LNCaP clone FGC (cell line): ENCODE results near the gene BTBD9.

Source experiments
- DNase-seq: peaks from one replicate; pipeline ENCODE4 v3.0.0-alpha.2; 2011; ENCODE audit warnings: low read depth
- H3K4me3 ChIP-seq: 2 replicates; pipeline ENCODE4 v1.5.1; 2011; ENCODE audit warnings: mild to moderate bottlenecking, low read depth, low read length, control low read depth
- CTCF ChIP-seq: IDR thresholded peaks from 2 replicates; pipeline ENCODE4 v1.5.1; 2012; ENCODE audit warnings: mild to moderate bottlenecking; ENCODE audit not compliant: control insufficient read depth, insufficient read depth; ENCODE audit errors: extremely low read depth

Gene BTBD9

GRCh38 chr6:38198219-38198618, 441.5 kb downstream of the BTBD9 start:
- no peak for DNase-seq
- TF ChIP-seq CTCF: no peak
- H3K4me3 ChIP-seq: no peak overlapping the region

- no peak for DNase-seq
- TF ChIP-seq CTCF: no peak
- no peak overlapping the region for H3K4me3 ChIP-seq
Measured at GRCh38 chr6:38195113-38195635, 444.6 kb downstream of the BTBD9 start.

- DNase-seq: no peak
- TF ChIP-seq CTCF: no peak
- no peak overlapping the region for H3K4me3 ChIP-seq
Measured at GRCh38 chr6:38194589-38194988, 445.1 kb downstream of the BTBD9 start.

GRCh38 chr6:38194282-38194572, 445.5 kb downstream of the BTBD9 start:
- DNase-seq: no peak
- H3K4me3 ChIP-seq: no peak overlapping the region
- no peak for TF ChIP-seq CTCF

- TF ChIP-seq CTCF: no peak
- H3K4me3 ChIP-seq: no peak overlapping the region
- no peak for DNase-seq
Measured at GRCh38 chr6:38193481-38194281, 446.0 kb downstream of the BTBD9 start.

- no peak for TF ChIP-seq CTCF
- no peak for DNase-seq
- H3K4me3 ChIP-seq: no peak overlapping the region
Measured at GRCh38 chr6:38193051-38193450, 446.7 kb downstream of the BTBD9 start.

GRCh38 chr6:38192487-38192886, 447.2 kb downstream of the BTBD9 start:
- H3K4me3 ChIP-seq: no peak overlapping the region
- TF ChIP-seq CTCF: no peak
- no peak for DNase-seq
